NCI-H2107 (cell line): ENCODE results near the gene LCN12.
A peak's percentile ranks its signal among the peaks of the same experiment; 100 is the strongest.

Experiments
- DNase-seq: peaks from one replicate; lab custom pipeline; 2025; lab: John Stamatoyannopoulos, UW

LCN12 gene

GRCh38 chr9:136951541-136952320, at the start of gene LCN12:
LCN12 (plus strand) TSS chr9:136952273; CDS start chr9:136952328, 55 bp downstream.
- no peak for DNase-seq

- no peak for DNase-seq
Observed at GRCh38 chr9:136903041-136903554, 49.0 kb upstream of the LCN12 start.

- DNase-seq: no peak
Observed at GRCh38 chr9:136906266-136906665, 45.8 kb upstream of the LCN12 start.

- no peak for DNase-seq
Observed at GRCh38 chr9:136907011-136907914, 44.8 kb upstream of the LCN12 start.

GRCh38 chr9:136910197-136910900, 41.7 kb upstream of the LCN12 start:
- no peak for DNase-seq

- DNase-seq: no peak
Observed at GRCh38 chr9:136910901-136911245, 41.2 kb upstream of the LCN12 start.

- DNase-seq: no peak
Observed at GRCh38 chr9:136913701-136914438, 38.2 kb upstream of the LCN12 start.

GRCh38 chr9:136915632-136916329, 36.3 kb upstream of the LCN12 start:
- no peak for DNase-seq

- DNase-seq: no peak
Observed at GRCh38 chr9:136916330-136917184, 35.5 kb upstream of the LCN12 start.

- DNase-seq: no peak
Observed at GRCh38 chr9:136917902-136918301, 34.2 kb upstream of the LCN12 start.

- DNase-seq: no peak
Observed at GRCh38 chr9:136920069-136920468, 32.0 kb upstream of the LCN12 start.

- no peak for DNase-seq
Observed at GRCh38 chr9:136920734-136921231, 31.3 kb upstream of the LCN12 start.

- DNase-seq: no peak
Observed at GRCh38 chr9:136921307-136921706, 30.8 kb upstream of the LCN12 start.

- no peak for DNase-seq
Observed at GRCh38 chr9:136921718-136922117, 30.4 kb upstream of the LCN12 start.

GRCh38 chr9:136922540-136922939, 29.5 kb upstream of the LCN12 start:
- DNase-seq: no peak

GRCh38 chr9:136923881-136924280, 28.2 kb upstream of the LCN12 start:
- peak; percentile 76 for DNase-seq

GRCh38 chr9:136925414-136926153, 26.5 kb upstream of the LCN12 start:
- DNase-seq: no peak

- no peak for DNase-seq
Observed at GRCh38 chr9:136926154-136926704, 25.8 kb upstream of the LCN12 start.

- DNase-seq: no peak
Observed at GRCh38 chr9:136926749-136927148, 25.3 kb upstream of the LCN12 start.
